ENCODE data around the gene RNF123.

- TF ChIP-seq YY1 (IDR thresholded peaks at IDR 0.05; ENCODE audit: low read depth) (no peak), CEBPB (IDR thresholded peaks at IDR 0.05) (no peak), TCF12 (IDR thresholded peaks at IDR 0.05; ENCODE audit: low read depth) (no peak), RAD21 (IDR thresholded peaks at IDR 0.05; ENCODE audit: low read depth) (no peak), TAF1 (IDR thresholded peaks at IDR 0.05; ENCODE audit: low read depth) (no peak), EP300 (IDR thresholded peaks at IDR 0.05; ENCODE audit: borderline replicate concordance) (no peak), TEAD4 (IDR thresholded peaks at IDR 0.05) (no peak), USF1 (IDR thresholded peaks at IDR 0.05) (no peak), CREB1 (IDR thresholded peaks at IDR 0.05; ENCODE audit: low read depth) (no peak), MAX (IDR thresholded peaks at IDR 0.05) (no peak)
Measured at GRCh38 chr3:49717211-49717958, 28.0 kb downstream of the RNF123 start.

Measured in Ishikawa (cell line).